ENCODE results near the gene COX6B2.

COX6B2 gene

DNA sequence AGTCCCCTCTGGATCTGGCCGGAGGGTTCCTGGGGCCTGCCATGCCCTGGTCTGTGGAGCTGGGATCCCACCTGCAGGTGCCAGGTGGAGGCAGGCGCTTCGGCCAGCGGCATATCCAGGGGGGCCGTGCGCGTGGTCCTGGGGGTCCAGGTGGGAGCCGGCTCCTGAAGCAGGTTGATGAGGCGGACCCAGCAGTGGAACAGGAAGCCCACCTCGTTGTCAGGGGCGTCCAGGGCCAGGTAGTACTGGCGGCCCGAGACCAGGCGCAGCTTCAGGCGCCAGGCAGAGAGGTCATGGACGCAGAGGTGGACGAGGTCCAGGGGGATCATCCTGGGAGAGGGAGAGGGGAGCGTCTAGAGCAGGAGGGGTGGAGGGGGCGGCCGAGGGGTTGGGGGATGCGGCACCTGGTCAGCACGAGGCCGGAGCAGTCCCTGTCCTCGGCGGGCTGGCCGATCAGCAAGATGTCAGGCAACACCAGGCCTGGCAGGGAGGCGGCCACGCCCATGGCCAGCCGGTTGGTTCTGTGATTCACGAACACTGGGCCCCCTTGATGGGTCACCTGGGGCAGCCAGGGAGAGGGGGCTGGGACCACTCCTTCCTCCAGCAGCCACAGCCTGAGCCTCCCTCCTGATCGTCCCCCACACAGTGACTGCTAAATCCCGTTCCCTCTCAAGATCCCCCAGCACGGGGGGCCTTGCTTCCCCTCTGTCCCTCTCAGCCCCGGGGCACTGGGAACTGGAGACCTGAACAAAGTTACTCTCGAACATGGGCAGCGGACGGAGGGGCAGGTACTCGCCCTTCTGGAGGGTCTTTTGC lies 7.9 kb upstream of the COX6B2 start:
- no peak for FAIRE-seq

GRCh38 chr19:55360902-55361301 lies 6.4 kb upstream of the COX6B2 start:
- no peak for FAIRE-seq

- FAIRE-seq = no peak
These were observed 4.7 kb upstream of the COX6B2 start for GRCh38 chr19:55358943-55359908.

- no peak for FAIRE-seq
These were observed 4.0 kb upstream of the COX6B2 start for GRCh38 chr19:55358493-55358892.

- FAIRE-seq = no peak
These were observed 798 bp upstream of the COX6B2 start for GRCh38 chr19:55355213-55355821.

DNA sequence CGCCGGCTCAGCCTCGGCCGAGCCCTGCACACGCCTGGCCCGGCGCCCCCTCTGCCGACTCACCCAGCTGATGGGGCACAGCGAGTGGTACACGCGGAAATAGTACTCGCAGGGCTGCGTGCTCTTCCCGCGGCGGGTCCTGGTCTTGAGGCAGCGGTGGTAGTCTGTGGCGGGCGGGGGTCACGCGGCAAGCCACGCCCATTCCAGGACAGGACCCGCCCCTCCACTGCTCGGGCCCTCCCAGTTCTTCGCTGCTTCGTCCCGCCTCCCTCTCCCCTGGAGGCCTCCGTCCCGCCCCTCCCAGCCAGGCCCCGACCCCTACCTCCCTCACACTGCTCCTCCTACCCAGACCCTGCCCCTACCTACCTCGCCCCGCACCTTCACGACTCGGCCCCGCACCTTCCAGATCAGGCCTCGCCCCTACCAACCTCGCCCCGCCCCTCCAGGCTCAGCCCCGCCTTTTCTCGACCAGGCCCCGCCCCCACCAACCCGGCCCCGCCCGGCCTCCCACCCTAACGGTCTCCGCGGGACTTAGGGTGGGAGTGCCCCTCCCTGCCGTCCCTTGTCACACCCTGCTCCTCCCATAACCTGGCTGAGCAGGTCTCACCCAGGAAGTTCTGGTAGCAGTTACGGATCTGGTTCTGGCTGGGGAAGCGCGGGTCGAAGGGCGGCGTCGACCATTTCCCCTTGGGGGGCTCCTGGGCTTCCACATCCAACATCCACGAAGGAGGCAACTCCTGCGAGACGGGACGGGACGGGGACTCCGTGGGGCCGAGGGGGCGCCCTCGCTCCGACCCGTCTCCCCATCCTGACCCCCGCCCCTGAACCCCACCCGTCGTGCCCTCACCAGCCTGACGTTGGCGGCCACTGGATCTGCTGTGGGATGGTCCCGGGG lies 469 bp downstream of the COX6B2 start:
- FAIRE-seq = no peak

DNA sequence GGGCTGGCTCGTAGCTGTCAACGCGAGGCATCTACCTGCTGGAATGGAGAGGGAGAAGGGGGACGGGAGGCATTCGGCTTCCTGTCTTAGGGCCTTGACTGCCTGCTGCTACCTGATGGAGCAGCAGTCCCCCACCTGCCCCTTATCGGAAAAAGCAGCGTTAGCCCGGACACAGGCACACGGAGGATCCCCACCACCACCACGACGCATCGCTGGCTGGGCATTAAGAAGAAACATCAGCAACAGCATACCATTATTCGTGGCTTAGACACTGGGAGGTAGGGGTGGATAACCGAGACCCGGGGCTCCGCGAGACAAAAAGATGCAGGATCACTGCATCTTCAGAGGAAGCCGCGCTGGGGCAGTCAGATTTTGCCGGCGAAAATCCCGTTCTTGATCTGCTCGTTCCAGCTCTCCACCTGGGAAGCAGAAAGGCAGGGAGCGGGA lies 1.1 kb downstream of the COX6B2 start:
- FAIRE-seq = no peak

- no peak for FAIRE-seq
These were observed 1.9 kb downstream of the COX6B2 start for GRCh38 chr19:55352549-55353145.

DNA sequence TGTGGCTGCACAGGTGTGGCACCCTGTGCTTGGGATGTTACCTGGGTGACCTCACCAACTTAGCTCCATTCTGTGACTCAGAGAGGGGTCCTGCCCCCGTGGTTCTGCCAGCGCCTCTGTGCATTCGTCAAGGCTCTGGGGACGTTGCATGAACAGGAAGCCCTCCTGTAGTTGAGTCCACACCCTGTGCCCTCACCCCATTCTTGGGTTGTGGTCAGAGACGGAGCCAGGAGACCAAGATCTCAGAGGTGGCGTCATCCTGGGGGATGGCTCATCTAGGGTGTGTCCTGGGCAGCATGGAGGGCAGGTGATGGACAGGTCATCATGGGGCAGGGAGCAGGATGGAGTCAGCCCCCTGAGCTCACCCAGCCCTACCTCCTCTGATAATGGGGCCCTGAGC lies 2.5 kb downstream of the COX6B2 start:
- no peak for FAIRE-seq

- FAIRE-seq = no peak
These were observed 3.8 kb downstream of the COX6B2 start for GRCh38 chr19:55350620-55351315.

DNA sequence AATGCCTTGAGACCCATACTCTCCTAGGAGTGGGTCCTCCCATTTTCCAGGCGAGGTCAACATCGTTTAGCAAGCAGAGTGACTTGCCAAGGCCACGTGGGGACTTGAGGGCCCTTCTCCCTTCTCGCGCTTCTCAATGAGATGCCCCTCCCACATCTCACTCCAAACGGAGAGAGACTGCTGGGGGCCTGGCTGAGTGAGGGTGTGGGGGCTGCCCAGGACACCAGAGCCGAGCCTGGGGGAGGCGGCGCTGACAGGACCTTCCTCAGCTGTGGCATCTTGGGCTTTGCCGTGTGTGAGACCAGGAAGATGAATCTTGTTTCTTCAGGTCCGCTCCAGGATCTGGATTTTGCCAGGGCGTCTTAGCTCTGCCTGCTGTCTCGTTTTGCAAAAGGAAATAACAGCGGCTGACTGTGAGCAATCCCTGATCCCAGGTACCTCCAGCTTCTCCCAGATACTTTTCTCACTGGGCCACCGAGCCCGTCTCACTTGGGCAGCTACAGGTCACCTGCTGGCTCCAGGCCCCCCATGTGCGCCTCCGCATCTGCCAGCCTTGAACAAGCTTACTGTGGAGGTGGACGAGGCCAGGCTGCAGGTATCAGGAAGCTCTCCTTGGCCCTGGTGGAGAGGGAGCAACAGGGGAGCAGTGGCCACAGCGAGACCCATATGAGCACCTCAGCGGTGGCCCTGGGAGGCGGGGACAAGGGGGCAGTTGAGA lies 6.0 kb downstream of the COX6B2 start:
- FAIRE-seq = no peak

GRCh38 chr19:55347442-55348009 lies 7.0 kb downstream of the COX6B2 start:
- FAIRE-seq = no peak

- FAIRE-seq = no peak
These were observed 7.6 kb downstream of the COX6B2 start for GRCh38 chr19:55346725-55347441.

- no peak for FAIRE-seq
These were observed 8.4 kb downstream of the COX6B2 start for GRCh38 chr19:55345818-55346724.

GRCh38 chr19:55345101-55345817 lies 9.3 kb downstream of the COX6B2 start:
- FAIRE-seq = no peak

DNA sequence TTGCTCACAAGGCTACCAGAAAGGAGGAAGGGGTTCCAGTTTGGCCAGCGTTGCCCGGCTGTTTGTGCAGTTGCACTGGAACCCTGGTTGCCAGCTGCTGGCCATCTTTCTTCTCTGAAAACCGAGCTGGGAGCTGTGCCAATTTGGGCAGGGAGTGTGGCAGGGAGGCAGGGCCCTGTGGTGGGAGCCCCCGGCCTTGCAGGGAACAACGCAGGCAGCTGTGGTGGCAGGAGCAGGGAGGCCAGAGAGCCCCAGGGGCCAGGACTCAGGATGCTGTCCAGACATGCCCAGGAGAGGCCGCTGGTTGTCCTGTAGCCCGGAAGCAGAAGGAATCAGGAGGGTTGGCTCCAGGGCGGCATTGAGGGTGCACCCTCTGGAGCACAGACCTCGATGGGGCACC lies 10.1 kb downstream of the COX6B2 start:
- FAIRE-seq = no peak

All from A204.1 (cell line).